COLO829 (cell line): Measurements from ENCODE around the gene PAX7.

ENCODE experiments used
- DNase-seq: peaks from one replicate; pipeline ENCODE4 v3.0.0; 2012; ENCODE audit warnings: low spot score

The PAX7 gene

DNA sequence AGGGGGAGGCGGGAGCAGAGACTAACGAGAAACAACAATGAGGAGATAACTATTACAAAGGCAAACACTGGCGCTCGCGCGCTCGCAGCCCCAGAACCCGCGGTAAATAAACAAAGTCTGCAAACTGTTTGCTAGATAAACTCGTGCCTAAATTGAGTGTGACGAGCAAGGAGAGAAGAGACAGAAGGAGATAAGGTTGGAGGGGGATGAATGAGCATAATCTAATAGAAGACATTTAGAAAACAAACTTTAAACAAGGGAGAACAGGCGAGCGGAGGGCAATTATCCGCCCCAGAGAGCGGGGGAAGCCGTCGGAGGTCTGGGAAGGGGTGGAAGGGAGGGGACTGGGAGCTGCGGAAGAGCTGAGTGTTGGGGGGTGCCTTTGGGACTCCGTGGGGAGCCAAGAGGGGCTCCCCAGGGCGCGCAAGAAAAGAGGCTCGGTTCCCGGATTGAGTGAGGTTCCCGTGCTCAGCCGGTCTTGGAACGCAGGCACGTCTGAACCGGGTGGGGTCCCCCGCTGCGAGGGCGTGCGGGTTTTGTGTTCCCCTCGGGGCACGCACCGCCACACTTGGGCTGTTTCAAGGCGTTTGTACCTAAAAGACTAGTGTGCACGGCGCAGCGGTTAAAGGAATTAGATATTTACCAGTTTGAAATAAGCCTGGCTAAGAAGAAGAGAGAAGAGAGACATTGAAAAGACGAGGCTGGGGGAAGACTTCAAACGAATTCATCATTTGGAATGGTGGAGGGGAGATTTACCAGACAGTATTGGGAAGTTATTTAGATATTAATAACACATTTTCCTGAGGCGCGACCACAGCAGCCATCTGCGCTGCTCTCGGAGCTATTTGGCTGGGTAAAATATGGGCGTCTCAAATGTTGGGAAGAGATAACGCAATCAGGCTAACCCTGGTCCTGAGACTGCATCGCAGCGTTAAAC, 10.6 kb downstream of the PAX7 start:
- DNase-seq, result no peak

DNA sequence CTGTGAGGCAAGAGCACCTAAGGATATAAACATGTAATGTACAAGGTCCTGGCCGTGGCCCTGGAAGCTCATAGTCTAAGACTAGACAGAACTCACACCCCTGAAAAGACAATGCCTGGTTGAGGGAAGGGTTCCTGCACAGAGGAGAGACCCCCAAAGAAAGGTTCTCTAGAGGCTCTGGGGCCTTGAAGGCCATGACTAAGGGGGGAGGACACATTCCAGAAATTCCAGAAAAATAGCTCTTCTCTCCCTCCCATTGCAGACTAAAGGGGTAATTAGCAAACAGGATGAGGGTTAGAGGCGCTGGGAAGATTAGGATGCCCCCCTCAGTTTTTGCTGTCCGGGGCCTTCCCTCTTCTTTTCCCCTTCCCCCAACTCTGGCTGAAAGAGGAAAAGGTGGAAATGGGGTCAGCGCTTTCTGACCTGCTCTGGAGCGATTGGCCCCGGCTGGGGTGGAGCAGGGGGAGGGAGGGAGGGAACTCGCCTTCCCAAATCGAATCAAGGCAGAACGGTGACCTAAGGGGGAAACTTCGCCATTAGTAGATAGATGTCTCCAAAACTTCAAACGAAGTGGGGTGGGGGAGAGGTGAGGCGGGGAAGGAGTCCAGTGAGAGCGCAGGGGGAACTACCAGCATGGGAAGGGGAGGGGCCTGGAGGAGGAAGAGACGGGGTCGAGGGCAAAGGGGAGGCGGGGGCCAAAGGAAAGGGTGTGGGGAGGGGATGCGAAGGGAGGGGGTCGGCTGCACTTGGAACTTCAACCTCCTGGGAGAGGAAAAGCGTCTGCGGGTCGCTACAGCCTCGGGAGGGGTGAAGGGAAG, 11.8 kb downstream of the PAX7 start:
- no peak for DNase-seq

DNA sequence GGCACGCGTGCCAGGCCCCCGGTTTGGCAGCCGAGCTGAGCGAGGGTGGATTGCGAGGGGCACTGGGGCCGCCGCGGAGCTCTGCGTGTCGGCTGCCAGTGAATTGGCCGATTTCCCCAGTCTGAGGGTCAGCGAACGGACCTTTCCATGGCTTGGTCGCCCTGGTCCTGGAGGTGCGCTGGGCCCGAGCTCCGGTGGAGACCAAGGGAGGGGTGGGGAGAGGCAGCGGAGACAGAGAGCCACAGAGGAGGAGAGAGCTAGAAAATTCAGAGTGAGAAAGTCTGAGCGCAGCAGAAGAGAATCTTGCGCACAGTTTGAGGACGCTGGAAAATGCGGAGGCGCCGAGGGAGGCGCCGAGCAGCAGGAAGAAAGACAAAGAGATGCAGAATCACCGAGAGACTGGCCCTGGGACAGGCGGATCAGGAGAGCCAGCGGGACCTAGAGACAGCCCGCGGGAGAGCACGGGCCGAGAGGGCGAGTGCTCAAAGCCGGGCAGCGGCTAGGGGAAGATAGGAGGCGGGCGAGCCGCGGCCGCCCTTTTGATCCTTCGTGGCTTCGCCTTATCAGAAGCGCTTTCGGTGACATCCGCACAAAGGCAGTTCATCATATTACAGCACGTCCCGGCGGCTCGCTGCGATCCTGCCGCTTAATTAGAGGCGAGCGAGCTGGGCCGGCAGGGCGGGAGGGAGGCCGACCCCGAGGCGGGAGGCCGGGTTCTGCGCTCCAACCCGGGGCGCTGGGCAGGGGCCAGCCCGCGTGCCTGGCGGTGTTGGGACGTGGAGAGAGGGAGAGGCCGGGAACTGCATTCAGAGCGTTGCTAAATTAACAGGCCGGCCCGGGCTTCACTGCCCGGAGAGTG, 12.7 kb downstream of the PAX7 start:
- DNase-seq, result no peak

DNA sequence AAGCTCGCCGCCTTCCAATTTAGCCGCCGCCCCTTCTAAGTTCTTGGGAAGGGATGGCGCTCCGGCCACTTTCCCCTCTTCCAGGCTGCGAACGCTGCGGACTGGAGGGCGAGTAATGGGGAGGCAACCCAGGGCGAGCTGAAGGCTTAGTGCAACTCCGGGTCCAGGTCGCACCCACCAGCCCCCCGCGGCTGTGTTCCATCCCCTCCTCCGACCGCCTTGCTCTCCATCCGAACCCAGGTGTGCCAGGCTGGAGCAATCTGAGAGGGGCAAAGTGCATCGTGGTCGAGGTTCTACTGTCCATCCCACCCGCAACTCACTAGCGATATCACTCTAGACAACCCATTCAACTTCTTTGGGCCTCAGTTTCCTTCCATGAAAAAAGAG, 13.4 kb downstream of the PAX7 start:
- DNase-seq, result no peak

DNA sequence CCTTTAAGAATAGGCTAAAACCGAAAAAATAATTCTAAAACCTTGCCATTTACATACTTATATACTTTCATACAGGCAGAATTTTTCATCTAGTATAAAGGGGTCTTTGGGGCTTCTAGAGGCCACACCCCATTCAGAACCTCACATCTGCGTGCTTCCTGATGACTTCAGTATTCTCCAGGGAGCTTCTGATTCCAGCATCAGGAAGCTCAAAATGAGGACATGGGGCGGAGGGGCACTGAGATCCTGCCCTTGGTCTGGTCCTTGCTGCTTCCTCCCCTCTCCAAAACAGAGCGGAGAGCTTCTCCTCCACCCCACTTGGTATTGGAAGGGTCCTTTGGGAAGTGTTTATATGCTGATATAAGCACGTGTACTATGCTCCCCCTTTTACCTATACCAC, 13.8 kb downstream of the PAX7 start:
- DNase-seq, result no peak

DNA sequence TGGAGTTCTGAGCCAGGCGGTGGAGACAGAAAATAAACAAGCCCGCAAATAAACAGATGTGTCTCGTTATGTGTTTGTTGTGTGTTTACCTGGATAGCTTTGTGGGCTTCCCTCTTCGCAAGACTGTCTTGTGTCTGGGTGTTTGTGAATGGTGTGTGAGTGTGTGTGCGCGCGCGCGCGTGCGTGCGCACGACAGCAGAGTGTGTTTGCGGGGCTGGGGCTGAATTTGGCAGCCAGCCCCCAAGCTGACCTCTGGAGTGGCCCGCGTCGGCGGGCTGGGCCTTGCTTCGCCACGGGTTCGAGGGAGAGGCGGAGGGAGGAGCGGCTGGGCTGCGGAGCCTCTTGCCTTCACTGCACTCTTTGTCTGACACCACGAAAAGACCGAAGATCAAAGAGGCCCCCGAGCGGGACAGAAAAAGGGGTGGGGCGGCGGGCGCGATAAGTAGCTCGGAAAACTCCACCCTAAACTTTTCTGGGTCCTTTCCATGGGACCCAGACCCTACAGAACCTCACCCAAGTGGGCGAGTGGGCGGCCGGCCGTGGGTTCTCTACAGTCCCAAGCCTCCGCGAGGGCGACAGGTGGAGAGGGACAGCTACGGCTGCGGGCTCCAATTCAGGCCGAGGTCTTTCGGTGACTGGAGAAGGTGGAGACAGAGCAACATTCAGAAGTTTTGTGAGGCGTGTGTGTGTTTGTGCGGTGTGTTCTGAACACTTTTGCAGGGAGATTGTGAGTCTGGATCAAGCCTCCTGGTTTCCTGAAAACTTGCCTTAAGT, 14.5 kb downstream of the PAX7 start:
- no peak for DNase-seq

DNA sequence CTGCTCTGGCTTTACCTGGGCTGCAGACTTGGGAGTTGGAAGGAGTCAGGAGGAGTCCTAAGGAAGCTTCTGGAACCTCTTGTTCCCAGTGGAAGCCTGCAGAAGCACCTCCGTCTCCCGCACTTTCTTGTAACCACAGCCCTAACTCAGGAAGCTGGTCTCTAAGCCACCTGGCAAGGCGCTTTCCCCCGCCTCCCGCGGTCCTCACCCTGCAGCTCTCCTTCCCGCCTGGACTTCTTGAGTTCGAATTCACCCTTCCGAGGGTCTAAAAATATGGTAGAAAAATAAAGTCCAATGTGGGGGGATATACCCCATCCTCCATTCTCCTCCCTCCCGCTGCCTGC, 15.1 kb downstream of the PAX7 start:
- no peak for DNase-seq

DNA sequence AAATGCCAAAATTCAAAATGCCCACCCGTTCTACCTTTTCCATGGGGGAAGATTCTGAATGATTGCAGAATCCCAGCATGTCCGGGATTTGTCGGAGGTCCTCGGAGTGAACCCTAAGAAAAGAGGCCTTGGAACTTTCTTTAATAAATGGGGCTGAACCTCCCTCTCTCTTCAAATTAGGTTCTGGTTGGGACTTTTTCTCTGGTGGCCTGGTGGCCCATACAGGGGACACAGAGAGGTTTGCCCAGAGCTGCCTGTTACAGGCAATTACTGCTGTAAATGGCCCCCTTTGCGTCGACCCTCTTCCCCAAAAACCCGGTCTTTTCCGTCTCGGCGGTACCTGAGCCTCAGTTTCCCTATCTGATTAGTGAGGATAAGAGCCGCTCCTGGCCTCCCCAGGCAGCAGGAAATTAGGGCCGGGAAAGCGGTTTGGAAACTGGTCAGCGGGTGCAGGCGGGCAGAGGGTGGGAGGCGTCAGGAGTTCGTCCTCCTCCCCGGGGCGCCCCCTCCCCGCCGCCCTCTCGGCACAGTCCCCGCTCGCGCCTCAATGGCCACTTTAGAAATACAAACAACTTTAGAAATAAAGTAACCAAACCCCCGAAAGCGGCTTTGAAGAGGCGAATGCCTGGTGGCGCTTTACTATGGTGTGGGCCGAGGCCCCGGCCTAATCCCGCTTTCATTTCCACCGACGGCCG, 15.6 kb downstream of the PAX7 start:
- DNase-seq, result no peak

DNA sequence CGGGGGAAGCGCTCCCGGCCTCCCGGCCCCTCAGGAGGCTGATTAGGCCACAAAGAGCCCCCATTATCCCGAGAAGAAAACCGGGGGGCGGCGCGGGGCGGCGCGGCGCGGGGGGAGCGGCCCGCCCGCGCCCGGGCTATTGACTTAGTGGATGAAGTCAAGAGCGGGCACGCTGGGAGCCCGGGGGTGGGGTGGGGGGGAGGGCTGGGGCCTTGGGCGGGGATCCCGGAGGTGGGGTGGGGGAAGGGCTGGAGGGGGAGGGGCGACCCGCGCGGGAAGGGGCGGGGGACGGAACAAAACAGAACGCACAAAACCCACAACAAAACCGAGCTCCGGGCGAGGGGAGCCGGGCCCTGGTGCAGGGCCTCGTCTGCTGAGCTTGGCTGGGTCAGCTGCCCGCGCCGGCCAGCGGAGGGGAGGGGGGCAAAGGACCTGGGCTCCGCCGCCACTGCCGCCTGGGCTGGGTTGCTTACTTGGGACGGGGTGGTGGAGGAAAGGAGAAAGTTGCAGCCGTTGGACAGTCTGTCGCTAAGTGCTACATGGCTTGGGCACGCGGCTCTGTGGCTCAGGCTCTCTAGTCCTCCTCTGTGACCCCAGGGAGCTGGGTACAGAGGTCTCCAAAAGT, 16.3 kb downstream of the PAX7 start:
- DNase-seq, result no peak

DNA sequence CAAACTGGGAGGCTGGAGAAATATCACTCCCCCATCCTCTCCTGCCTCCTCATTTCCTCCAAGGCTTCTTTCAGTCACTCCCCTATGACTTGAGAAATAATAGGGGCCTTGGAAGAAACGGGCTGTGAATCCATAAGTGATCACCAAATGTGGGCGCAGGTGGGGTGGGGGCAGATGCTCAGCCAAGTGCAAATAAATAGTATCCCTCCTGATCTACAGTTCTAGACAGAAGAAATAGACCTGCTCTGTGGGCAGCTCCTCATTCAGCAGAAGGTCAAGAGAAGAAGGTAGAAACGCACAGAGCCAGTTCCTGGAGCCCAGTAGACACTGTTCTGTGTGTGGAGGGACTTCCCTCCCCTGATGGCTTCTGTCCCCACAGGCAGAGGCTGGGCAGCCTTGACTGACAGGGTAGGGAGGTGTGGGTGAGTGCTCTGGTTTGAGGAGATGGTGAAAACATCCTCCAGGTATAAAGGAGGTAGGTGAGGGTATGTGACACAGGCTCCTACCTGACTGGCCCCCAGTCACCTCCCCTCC, 17.1 kb downstream of the PAX7 start:
- no peak for DNase-seq

DNA sequence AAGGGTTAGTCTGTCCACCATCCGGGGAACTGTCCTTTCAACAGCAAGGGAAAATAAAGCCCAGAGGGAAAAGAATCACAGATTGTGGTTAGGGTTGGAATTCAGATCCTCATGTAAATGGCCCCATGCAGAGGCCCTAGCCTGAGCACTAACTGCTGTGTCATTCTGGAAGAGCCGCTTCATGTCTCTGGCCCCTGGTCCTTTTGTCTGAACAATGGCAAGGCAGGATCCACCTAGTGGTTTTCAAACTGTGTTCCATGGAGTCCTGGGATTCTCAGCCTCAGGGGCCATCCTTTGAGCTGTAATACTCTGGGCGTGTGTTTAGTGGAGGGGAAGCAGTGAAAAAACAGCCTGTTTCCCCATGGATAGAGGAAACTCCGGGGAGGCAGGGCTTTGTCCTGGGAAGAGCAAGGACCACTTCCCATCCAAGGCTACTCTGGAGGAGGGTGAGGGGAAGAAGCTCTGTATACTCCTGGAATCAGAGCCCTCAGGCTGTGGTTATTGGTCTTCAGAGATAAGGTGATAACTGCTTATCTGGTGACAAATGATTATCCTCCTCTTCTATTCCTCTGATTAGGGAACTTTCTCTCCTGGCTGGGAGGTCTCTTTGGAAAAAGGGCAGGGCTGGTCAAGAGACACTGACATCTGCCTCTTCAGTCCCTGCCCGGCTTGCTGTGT, 19.2 kb downstream of the PAX7 start:
- DNase-seq, result no peak

DNA sequence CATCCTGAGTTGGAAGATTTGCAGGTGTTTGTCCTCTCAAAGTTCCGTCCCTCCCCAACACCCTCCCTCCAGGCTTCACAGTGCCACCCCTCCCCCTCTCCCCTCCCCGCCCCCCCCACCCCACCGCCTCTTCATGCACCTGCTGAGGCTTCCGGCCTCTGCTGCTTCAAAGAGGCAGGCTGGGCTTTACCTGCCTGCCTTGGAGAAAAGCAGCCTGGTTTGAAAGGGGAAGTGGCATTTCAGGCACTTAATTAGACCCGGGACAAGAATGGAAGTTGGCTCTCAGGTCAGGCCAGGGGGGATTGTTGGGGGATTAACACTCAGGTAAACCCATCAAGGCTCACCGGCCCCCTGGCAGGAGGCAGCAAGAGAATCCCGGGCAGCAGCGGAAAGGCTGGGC, 21.1 kb downstream of the PAX7 start:
- no peak for DNase-seq

DNA sequence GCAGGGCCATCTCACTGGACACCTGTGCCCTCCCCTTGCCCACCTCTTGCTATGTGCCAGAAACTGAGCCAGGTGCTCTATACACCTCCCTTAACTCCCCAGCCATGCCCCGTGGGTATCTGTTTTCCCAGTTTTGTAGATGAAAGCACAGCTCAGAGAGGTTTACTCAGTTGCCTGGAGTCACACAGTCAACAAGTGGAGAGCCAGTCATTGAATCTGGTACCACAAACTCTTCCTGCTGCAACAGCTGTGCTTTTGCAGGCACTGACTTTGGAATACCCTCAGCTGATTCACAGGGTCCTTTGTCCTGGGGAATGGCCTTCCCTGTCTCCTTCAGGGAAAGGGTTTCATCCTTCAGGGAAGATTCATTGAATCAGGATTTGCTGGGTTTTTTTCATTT, 22.1 kb downstream of the PAX7 start:
- DNase-seq, result no peak

DNA sequence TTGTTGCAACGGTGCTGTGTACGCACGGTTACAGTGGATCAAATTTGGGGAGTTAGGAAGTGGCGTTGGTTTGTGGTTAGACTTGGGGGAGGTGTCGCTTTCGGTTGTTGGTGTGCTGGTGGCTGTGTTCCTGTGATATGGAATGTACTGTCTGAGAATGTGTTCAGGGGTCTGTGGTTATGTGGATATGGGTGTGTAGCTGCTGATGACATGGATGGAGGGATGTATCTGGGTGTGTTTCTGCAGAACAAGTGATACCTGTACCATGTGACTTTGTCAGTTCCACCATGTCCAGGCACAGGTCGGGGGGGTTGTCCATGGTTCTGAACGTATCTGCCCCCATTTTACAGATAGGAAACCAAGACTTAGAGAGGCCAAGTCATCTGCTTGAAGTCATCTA, 22.7 kb downstream of the PAX7 start:
- no peak for DNase-seq

DNA sequence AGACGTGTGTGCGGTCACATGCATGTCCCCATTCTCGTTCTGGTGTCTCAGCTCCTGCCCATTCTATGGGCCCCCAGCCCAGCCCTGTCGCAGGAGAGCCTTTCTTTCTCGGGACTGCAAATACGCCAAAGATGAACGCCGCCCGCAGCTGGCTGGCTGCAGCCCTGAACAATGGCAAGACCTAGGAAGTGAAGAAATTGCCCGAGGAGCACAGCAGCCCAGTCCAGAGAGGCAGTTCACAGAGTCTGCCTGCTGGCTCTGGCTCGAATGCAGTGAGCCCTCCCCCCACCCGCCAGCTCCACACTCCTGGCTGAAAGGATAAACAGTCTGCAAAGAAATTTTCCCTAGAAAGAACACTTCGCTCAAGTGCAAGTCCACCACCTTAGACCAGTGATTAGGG, 23.3 kb downstream of the PAX7 start:
- DNase-seq, result no peak

DNA sequence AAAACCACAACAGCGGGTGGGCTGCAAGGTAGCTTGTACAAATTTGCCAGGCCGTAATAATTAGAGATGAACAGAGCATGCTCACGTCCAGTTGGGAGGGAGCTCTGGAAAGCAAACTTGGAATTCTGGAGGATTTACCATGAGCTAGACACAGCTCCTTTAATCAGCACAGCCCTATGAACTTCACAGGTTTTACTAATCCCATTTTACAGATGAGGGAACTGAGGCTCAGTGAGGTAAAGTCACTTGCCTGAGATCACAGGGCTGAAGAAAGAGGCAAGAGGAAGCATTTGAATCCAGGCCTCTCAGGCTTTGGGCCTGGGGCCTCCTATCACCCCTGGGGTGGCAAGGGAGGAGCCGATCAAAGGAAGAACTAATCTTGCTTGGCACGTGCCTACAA, 24.0 kb downstream of the PAX7 start:
- DNase-seq, result no peak

DNA sequence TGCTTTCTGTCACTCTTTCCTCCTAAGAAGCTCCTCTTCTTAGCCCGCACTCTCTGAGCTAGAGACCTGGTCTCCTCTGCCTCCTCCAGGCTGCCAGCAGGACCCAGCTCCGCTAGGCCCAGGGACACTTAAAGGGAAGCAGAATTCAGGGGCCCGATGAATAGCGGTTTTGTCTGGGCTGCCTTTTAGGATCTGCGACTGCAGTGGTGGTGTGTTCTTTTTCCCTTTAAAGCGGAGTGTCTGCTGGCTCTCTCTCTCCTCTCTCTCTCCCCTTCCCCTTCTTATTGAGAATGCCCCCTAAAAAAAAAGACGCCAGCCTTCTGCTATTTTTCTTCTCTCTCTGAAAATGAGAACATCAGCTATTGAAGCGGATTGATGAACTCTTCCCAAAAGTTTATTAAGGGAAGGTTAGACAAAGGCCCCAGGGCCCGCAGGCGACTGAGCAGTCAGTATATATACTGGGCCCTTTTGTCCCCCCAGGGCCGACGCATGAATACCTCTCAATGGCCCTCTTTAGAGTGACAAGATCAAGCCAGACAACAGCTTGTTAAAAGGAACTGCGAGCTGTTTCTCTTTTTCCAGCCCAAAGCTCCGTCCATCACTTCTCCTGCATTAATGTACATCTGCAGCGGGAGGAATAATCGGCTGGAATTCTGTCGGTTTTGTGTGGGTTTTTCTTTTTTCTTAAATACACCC, 27.0 kb downstream of the PAX7 start:
- no peak for DNase-seq

DNA sequence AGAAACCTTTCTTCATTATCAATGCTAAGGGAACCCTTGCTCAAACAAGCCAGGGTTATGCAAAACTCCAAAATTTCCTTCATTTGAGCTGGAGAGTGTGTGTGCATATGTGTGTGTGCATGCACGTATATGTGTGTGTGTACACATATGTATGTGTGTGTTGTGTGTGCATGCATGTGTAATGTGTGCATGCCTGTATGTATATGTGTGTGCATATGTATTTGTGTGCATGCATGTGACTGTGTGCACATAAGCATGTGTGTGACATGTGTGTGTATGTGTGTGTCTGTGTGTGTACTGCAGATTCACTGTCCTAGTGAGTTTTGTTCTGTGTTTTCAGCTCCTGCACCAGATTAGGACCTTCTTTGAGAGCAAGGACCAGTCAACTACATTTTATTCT, 28.2 kb downstream of the PAX7 start:
- DNase-seq, result no peak
